COR-L47 (cell line): ENCODE measurements around the gene MYL9.
"Not testable (repeated sequence)": the region's sequence is repeated elsewhere in the genome, so short reads cannot be mapped to it uniquely, and the experiment has no call there.

Experiments
- DNase-seq: peaks from one replicate; lab custom pipeline; 2025; lab: John Stamatoyannopoulos, UW

MYL9 gene

GRCh38 chr20:36541227-36541767 is at the start of gene MYL9:
Gene MYL9, plus strand, starts transcription at chr20:36541519. Its CDS starts 3,366 bp downstream, at chr20:36544885.
- no peak for DNase-seq

- no peak for DNase-seq
Observed at GRCh38 chr20:36491901-36492617, 49.3 kb upstream of the MYL9 start.

- peak; percentile 12 for DNase-seq
Observed at GRCh38 chr20:36493051-36493800, 48.1 kb upstream of the MYL9 start.

- DNase-seq = no peak
Observed at GRCh38 chr20:36493801-36494114, 47.6 kb upstream of the MYL9 start.

GRCh38 chr20:36496707-36497669 is 44.3 kb upstream of the MYL9 start:
- no peak for DNase-seq

GRCh38 chr20:36497856-36498255 is 43.5 kb upstream of the MYL9 start:
- no peak for DNase-seq

- DNase-seq = no peak
Observed at GRCh38 chr20:36498386-36499179, 42.7 kb upstream of the MYL9 start.

- no peak for DNase-seq
Observed at GRCh38 chr20:36499211-36499610, 42.1 kb upstream of the MYL9 start.

GRCh38 chr20:36499723-36500501 is 41.4 kb upstream of the MYL9 start:
- DNase-seq = no peak

GRCh38 chr20:36501367-36502006 is 39.8 kb upstream of the MYL9 start:
- DNase-seq = no peak

GRCh38 chr20:36504295-36504694 is 37.0 kb upstream of the MYL9 start:
- DNase-seq = no peak

GRCh38 chr20:36506253-36506652 is 35.1 kb upstream of the MYL9 start:
- no peak for DNase-seq

GRCh38 chr20:36507746-36508145 is 33.6 kb upstream of the MYL9 start:
- no peak for DNase-seq

GRCh38 chr20:36519012-36519719 is 22.2 kb upstream of the MYL9 start:
- DNase-seq = no peak

- no peak for DNase-seq
Observed at GRCh38 chr20:36519944-36520343, 21.4 kb upstream of the MYL9 start.

GRCh38 chr20:36521526-36521925 is 19.8 kb upstream of the MYL9 start:
- DNase-seq = no peak

- DNase-seq = not testable (repeated sequence)
Observed at GRCh38 chr20:36522412-36522811, 18.9 kb upstream of the MYL9 start.

GRCh38 chr20:36523341-36523740 is 18.0 kb upstream of the MYL9 start:
- no peak for DNase-seq

- DNase-seq = no peak
Observed at GRCh38 chr20:36525620-36526365, 15.5 kb upstream of the MYL9 start.
